HL-60 (cell line): Measurements from ENCODE around the gene S100PBP.

ENCODE experiments used
- DNase-seq, 2 experiments: peaks; one replicate each; pipeline ENCODE4 v3.0.0-alpha.2; 2010 to 2020; ENCODE audit warnings: low read depth in 1 of 2, low spot score in 1 of 2
- H3K27ac ChIP-seq: fragments of 250-450 bp; sonication (Bioruptor Pico); replicated peaks from 2 replicates; pipeline ENCODE4 v1.5.1; 2020; ENCODE audit warnings: mild to moderate bottlenecking, moderate library complexity
- H3K27me3 ChIP-seq: fragments of 250-450 bp; sonication (Bioruptor Pico); 2 replicates; pipeline ENCODE4 v1.5.1; 2021; ENCODE audit warnings: mild to moderate bottlenecking, moderate library complexity; ENCODE audit not compliant: insufficient read depth, poor library complexity, severe bottlenecking
- H3K4me3 ChIP-seq: replicated peaks from 2 replicates; pipeline ENCODE4 v1.5.1; 2011; ENCODE audit warnings: mild to moderate bottlenecking, control low read depth, low read length; ENCODE audit not compliant: insufficient read depth
- CTCF ChIP-seq: IDR thresholded peaks from one replicate; pipeline ENCODE4 v1.5.1; 2011; ENCODE audit warnings: low read length, control low read depth, inconsistent platforms; ENCODE audit not compliant: insufficient read depth
- GABPA ChIP-seq: IDR thresholded peaks from 2 replicates; pipeline ENCODE4 v1.6.1; 2012; ENCODE audit warnings: low read depth
- POLR2AphosphoS5 ChIP-seq: IDR thresholded peaks from 2 replicates; pipeline ENCODE4 v1.6.1; 2012; ENCODE audit warnings: low read depth
- REST ChIP-seq: IDR thresholded peaks from 2 replicates; pipeline ENCODE4 v1.6.1; 2012; ENCODE audit warnings: low read depth; ENCODE audit not compliant: insufficient replicate concordance
- SPI1 ChIP-seq: IDR thresholded peaks from 2 replicates; pipeline ENCODE4 v1.6.1; 2012; ENCODE audit warnings: low read depth, mild to moderate bottlenecking, borderline replicate concordance

S100PBP gene

GRCh38 chr1:32816676-32817158 is 736 bp upstream of the S100PBP start:
- peak overlapping the region; percentile 90 for H3K4me3 ChIP-seq
- DNase-seq = peak; percentile 32 to 41
- H3K27me3 ChIP-seq = no peaks in the 10 kb centered on the region
- no peak for TF ChIP-seq REST
- peak; percentile 56 for TF ChIP-seq SPI1
- peak overlapping the region; percentile 94 for H3K27ac ChIP-seq

GRCh38 chr1:32817815-32818786 is 648 bp downstream of the S100PBP start:
- Histone ChIP-seq H3K4me3 (peak overlapping the region; percentile 90), H3K27me3 (no peaks in the 10 kb centered on the region), H3K27ac (peak overlapping the region; percentile 94)
- peak in 1 of 2 experiments; percentile 75 for DNase-seq
- peak; percentile 0 for TF ChIP-seq POLR2AphosphoS5
- no peak for TF ChIP-seq SPI1

- 0 out of 2 replicates have a peak, but pooled peaks have one; percentile 9 for TF ChIP-seq GABPA
- TF ChIP-seq SPI1 = peak; percentile 61; the same call in 1 of the 2 replicates
- TF ChIP-seq REST = no peak
- DNase-seq = peak; percentile 70 to 75
- Histone ChIP-seq H3K27me3 (no peaks in the 10 kb centered on the region), H3K4me3 (peak overlapping the region; percentile 90), H3K27ac (peak overlapping the region; percentile 94)
Measured at GRCh38 chr1:32818804-32819541, 1.5 kb downstream of the S100PBP start.

- H3K27me3 ChIP-seq = no peaks in the 10 kb centered on the region
- no peak overlapping the region for H3K27ac ChIP-seq
- no peak overlapping the region for H3K4me3 ChIP-seq
- TF ChIP-seq CTCF (no peak), SPI1 (no peak), GABPA (no peak), POLR2AphosphoS5 (no peak), REST (no peak)
- no peak for DNase-seq
Measured at GRCh38 chr1:32825181-32825580, 7.7 kb downstream of the S100PBP start.
